Hematopoietic multipotent progenitor cell treated with erythropoietin and hydrocortisone succinate and interleukin-3 and kit ligand, for 17 days (in vitro differentiated cells): Measurements from ENCODE around the gene CYB5B.
"Not testable (repeated sequence)": the region's sequence is repeated elsewhere in the genome, so short reads cannot be mapped to it uniquely, and the experiment has no call there.

Source experiments
- DNase-seq: peaks from one replicate; pipeline ENCODE4 v3.0.0-alpha.2; 2015; ENCODE audit warnings: low spot score

CYB5B gene

GRCh38 chr16:69410219-69410990 is 14.0 kb upstream of the CYB5B start:
- DNase-seq, result no peak

DNA sequence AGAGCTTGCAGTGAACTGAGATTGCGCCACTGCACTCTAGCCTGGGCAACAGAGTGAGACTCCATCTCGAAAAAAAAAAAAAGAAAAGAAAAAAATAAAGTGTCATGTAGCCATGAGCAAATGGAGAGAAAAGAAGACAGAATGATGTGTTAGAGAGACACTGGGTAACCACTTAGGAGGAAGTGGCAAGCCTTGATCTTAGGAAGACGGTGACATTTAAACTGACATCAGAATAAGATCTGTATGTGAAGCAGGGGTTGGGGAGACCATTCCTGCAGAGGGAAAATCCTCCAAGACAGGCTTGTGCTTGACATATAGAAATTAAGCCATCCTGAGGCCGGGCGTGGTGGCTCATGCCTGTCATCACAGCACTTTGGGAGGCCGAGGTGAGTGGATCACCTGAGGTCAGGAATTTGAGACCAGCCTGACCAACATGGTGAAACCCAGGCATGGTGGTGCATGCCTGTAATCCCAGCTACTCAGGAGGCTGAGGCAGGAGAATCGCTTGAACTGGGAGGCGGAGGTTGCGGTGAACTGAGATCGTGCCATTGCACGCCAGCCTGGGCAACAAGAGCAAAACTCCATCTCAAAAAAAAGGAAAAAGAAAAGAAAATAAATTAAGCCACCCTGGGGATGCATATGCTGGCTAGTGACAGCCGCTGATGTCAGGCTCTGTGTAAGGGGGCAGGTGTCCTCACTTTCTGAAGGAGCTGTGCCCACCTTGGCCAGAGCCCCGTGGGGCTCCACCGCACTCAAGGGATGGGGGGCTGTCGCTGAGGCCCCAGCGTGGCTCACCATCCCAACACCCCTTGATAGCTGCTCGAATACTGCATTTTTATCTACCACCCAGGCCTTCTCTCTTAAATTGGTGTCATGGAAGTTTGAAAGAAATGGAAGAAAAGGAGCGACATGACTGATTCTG is 13.1 kb upstream of the CYB5B start:
- no peak for DNase-seq

DNA sequence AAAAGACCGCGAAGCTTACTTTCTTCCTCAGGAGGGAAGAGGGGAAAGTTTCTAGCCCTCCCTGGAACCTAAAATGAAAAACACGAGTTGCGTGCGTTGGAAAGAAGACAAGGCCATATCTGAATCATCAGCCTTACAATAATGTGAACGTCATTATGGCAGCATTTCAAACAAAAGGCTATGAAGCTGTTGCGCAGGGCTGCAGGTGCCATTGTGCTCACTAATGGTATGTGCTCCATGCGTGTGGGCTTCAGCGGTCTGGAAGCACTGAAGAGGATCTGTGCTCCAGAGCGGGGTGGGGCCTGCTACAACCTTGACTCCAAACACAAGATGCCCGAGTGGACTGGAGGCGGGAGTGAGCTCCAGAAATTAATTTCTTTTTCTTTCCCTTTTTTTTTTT is 12.1 kb upstream of the CYB5B start:
- no peak for DNase-seq

DNA sequence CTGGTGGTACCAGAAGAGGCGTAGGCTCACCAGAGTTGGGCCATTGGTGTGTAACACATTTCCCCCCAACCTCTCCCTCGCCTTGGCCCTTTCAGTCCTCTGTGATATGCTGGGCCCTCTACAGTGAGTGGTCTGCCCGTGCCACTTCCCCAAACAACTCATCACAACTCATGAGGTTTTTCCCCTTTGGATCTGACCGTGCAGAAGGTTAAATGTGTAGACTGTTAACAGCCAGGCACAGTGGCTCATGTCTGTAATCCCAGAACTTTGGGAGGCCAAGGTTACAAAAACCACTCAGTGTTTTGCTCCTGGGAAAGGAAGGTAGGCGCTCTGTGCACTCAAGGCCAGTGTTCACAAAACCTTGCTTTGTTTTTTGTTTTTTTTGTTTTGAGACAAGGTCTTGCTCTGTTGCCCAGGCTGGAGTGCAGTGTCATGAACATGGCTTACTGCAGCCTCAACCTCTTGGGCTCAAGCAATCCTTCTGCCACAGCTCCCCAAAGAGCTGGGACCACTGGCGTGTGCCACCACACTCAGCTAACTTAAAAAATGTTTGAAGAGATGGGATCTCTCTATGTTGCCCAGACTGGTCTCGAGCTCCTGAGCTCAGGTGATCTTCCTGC is 11.3 kb upstream of the CYB5B start:
- no peak for DNase-seq

- no peak for DNase-seq
Measured at GRCh38 chr16:69417520-69418199, 6.8 kb upstream of the CYB5B start.

DNA sequence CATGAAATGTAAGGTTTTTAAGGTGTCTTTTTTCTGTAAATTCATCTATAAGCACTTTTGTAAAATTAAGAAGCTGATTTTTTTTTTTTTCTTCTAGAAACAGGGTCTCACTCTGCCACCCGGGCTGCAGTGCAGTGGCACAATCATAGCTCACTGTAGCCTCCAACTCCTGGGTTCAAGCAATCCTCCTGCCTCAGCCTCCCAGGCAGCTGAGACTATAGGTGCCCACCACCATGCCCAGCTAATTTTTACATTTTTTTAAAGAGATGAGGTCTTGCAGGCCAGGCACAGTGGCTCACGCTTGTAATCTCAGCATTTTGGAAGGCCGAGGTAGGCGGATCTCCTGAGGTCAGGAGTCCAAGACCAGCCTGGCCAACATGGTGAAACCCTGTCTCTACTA is 4.5 kb upstream of the CYB5B start:
- no peak for DNase-seq

DNA sequence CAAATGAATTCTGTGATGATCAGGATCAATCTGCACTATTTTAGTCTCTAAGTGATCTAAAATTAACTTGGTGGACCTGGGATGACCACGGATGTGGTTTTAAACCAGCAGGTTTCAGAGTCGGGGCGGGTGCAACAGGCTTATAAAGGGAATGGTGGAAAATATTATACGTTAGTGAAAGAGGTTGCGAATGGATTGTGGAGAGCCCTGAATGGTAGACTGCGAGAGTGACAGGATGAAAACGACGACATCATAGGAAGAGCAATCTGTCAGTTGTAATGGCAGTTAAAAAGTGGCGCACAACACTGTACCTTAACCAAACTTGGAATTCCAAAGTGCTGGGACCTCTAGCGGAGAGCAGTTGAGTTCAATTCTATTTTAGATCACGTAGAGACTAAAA is 1.2 kb upstream of the CYB5B start:
- no peak for DNase-seq

GRCh38 chr16:69424935-69425784 is 741 bp downstream of the CYB5B start:
- no peak for DNase-seq

DNA sequence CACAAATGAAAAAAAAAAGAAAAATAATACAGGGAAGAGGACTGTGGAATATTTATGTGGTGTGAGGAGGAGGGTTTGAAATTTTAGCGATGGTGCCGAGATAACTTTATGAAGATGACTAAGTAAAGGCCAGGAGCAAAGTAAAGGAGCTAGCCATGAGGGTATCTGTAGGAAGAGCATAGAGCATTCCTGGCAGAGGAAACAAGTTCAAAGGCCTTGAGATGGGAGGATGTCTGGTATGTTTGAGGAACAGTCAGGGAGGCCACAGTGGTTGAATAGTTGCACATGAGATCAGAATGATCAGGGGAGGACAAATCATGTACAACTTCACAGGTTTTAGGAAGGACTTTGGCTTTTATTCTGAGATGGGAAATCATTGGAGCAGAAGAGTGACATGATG is 4.2 kb downstream of the CYB5B start:
- no peak for DNase-seq

DNA sequence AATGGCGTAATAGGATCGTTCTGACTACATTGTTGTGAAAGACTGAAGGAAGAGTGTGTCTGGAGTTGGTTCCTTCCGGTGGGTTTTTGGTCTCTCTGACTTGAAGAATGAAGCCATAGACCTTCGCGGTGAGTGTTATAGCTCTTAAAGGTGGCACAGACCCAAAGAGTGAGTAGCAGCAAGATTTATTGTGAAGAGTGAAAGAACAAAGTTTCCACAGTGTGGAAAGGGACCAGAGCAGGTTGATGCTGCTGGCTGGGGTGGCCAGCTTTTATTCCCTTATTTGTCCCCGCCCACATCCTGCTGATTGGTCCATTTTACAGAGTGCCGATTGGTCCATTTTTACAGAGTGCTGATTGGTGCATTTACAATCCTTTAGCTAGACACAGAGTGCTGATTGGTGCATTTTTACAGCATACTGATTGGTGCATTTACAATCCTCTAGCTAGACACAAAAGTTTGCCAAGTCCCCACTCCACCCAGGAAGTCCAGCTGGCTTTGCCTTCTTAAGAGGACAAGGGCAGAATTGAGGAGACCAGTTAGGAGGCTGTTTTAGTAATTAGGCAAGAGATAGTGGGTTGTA is 4.7 kb downstream of the CYB5B start:
- not testable (repeated sequence) for DNase-seq

DNA sequence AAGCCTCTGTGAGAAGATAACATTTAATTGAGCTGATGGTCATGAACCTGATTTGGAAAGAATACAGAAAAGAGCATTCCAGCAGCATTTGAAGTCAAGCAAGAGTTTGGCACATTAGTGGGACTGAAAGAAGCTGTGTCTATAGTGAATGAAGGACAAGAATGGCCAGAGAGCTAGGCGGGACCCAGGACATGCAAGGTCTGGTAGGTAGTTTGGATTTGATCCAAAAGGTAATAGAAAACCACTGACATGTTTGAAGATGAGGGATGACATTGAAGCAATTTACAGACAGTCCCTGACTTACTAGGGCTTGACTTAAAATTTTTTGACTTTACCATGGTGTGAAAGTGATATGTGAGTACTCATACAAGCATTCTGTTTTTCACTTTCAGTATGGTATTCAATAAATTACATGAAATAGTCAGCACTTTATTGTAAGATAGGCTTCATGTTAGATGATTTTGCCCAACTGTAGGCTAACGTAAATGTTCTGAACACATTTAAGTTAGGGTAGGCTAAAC is 7.6 kb downstream of the CYB5B start:
- DNase-seq, result no peak

DNA sequence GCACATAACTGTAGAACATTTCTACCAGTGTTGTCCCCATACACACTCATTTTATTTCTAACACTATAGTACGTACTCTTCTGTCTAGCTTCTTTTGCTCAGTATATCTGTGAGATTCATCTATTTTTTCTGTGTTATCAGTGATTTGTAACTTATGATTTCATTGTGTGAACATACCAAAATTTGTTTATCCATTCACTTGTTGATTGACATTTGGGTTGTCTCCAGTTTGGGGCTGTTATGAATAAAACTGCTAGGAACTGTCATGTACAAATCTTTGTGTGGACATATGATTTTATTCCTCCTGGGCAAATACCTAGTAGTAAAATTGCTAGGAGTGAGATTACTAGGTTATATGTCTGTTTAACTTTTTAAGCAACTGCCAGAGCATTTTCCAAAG is 9.6 kb downstream of the CYB5B start:
- no peak for DNase-seq

DNA sequence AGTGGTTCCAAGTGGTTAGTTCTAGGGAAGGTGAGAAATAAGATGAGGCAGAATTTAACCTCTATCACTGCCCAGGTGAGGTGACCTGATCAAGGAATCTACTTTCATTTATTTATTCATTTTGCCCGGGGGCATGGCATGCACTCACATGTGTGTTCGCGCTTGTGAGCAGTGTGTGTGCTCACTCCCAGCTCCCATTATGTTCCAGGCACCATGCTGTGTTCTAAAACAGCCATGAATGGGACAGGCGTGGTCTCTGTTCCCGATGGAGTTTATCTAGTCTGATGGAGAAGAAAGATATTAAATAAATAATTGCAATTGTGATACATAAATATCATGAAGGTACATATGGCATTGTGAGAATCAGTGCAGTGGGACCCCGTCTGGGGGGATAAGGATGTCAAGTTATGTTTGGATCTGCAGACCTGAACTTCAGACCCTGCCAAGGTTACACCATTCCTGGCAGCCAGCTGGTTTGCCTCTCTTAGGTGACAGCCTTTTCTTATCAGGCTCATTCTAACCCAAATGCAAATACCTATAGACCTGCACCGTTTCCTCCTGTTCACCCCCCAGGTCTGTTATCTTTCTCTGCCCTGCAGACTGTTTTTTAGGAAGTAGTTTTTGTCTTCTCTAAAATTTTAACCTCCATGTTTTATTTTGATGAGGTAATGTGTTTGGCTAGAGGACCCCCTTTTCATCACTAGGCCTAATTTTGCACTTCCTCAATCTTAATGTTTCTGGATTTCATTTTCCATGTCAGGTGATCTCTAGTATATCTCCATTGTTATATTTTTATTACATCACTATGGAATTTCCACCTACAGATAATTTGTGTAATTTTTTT is 11.8 kb downstream of the CYB5B start:
- DNase-seq, result no peak

DNA sequence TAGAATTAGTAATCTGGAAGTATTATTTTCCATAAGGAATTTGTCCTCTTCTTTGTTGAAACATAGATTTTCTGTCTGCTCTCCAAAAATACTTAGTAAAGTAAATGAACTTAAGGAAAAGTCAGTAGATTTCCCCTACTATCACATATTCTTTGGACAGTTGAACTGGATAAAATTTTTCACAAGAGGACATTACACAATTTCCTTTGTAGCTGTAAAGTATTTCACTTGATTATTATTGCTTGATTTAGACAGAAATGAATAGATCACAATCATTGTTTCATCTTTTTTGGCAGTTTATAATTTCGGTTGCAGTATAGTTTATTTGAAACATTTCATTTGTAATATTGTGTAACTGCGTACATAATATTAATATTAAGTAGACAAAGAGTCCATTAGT is 12.5 kb downstream of the CYB5B start:
- DNase-seq, result no peak

- no peak for DNase-seq
Measured at GRCh38 chr16:69438465-69438864, 14.0 kb downstream of the CYB5B start.

DNA sequence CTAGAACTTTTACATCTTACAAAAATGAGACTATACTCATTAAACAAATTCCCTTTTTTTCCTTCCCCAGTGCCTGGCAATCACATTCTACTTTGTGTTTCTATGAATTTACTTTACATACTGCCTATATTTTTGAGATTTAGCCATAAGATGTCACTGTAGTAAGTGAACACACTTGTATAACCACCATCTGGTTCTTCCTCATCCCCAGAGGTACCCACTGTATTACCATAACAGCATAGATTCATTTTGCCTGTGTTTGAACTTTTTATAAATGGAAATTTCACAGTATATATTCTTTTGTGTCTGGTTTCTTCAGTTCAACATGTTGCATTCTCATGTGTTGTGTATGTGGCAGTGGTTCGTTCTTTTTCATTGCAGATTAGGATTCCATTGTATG is 15.8 kb downstream of the CYB5B start:
- no peak for DNase-seq

GRCh38 chr16:69441030-69441429 is 16.6 kb downstream of the CYB5B start:
- DNase-seq, result not testable (repeated sequence)

DNA sequence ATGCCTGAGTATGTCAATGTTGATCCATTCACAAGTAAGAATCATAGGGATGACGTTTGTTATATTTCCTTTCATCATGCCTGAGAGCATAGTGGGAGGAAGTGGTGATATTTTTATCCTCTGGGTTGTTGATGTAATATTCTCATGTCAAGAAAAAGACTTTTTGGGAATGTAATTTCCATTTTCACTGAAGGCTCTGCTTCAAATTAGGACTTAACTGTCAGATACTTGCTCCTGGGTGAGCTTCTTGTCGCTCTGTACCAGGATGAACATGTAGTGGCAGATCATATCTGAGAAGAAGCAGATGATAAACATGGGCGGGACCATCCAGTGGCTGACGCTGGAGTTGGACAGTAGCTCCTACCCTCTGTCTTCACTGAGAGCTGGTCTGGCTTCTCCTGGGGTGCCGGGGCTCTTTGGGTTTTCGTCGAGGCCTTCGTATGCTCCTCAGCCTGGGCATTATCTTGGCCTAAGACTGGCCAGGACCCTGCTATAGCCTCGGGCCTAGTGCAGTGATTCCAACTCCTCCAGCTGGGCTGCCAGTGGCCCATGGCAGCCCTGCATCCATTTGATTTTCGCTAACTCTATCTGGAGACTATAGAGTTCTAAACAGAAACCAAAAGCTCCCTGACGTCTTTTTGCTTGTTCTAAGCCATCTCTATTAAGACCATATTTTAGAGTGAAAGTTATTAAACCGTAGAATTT is 19.7 kb downstream of the CYB5B start:
- DNase-seq, result peak; percentile 82

DNA sequence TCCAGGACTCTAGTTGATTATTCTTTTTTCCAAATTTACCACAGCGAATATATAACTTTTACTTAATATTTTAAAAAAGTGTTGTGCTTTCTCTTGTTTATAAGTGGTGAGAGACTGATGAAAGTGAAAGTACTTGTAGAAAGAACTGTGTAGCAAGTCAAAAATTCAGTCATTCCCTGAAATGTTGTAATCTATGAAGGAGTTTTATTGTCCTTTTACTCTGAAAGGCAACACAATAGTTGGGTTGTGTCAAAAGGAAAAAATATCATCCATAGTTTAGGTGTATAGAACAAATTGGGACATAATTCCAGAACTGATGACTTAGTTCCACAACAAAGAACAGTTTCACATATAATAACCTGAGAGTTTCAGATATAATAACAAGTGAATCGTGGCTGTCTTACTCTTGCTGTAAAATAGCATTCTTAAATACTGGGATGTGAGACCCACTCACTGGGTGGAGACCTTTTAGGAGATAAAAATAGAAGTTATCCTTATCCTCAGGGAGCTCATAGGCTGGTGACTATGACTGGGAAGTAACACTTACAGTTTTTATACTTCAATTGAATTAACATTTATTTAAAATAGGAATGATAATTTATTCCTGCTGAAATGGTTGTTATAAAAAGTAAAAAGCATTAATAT is 20.6 kb downstream of the CYB5B start:
- DNase-seq, result peak; percentile 64
